Right atrium auricular region (tissue), 2 donors: ENCODE results near the gene TMEFF2. TPM values are rescaled to one million over a fixed set of nuclear protein-coding genes. Genes with fewer than 3 reads are reported as not detected.

Experiments used
- DNase-seq: peaks from one replicate; pipeline ENCODE4 v3.0.0-alpha.2; 2019; ENCODE audit warnings: low spot score
- H3K27ac ChIP-seq, 2 donors: fragments of 200-600 bp; sonication (generic); 1 replicate in 1 of 2; 2 replicates in 1 of 2; pipeline ENCODE4 v1.5.1; 2016 to 2019
- H3K27me3 ChIP-seq, 2 donors: fragments of 200-600 bp; sonication (generic); one replicate each; pipeline versions ENCODE4 v1.5.1 to v1.6.0; 2017 to 2019
- H3K36me3 ChIP-seq: fragments of 200-600 bp; sonication (generic); one replicate; pipeline ENCODE4 v1.5.1; 2016
- H3K4me1 ChIP-seq, 2 donors: fragments of 200-600 bp; sonication (generic); one replicate each; pipeline versions ENCODE4 v1.5.1 to v1.6.0; 2017 to 2019
- H3K4me3 ChIP-seq, 2 donors: fragments of 200-600 bp; sonication (generic); 1 replicate in 1 of 2; 2 replicates in 1 of 2; pipeline ENCODE4 v1.5.1; 2017 to 2019; ENCODE audit warnings: mild to moderate bottlenecking in 1 of 2, moderate library complexity in 1 of 2
- H3K9me3 ChIP-seq, 2 donors: fragments of 200-600 bp; sonication (generic); one replicate each; pipeline ENCODE4 v1.5.1; 2019
- total RNA-seq, 2 donors: library from RNA; depleted of rRNA; stranded (reverse); fragments of >200 nt; gene quantifications; one replicate each; pipeline ENCODE4 v1.1.0, GENCODE V29; 2016
- TF ChIP-seq, protein P1 (sequence below), 2 donors: fragments of 200-600 bp; sonication (generic); IDR thresholded peaks; one replicate each; pipeline ENCODE4 v1.5.1; 2019; ENCODE audit warnings: antibody characterized with exemption in 2 of 2

Gene TMEFF2
- total RNA-seq, 2 donors from 2014 or later: 0.56 TPM; not detected in 1

DNA sequence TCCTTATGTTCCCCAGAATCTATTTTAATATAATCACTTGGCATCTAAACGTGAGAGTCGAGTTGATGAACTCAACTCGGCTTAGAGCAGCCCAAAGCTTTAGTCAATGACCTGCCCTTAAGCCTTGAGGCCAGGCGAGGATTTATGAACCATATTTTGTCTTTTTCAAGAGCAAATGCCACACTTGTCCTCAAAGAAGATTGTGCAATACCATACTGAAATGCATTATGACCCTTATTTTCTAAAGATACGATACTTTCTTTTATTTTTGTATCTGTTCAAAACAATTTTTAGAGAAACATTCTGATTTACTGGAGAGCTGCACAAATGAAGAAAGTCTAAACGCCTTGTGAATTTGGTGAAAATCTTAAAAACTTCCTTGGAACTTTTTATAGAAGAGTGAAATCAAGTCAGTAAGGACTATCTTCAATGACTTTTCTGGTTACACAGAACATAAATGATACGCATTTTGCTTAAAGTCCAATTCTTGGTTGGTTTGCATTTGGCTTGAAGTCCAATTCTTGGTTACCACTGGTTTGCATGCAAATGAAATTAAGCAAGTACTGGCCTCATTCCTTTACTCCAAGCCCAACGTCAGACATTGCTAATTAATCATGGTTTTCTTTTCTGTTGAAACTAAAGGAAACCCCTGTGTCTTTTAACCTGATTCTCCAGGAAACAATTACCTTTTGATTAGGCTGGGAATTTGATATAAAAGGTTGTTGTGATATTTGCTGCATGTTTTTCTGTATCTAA lies 242.0 kb downstream of the TMEFF2 start:
- no peak for DNase-seq
- TF ChIP-seq, protein P1, sequence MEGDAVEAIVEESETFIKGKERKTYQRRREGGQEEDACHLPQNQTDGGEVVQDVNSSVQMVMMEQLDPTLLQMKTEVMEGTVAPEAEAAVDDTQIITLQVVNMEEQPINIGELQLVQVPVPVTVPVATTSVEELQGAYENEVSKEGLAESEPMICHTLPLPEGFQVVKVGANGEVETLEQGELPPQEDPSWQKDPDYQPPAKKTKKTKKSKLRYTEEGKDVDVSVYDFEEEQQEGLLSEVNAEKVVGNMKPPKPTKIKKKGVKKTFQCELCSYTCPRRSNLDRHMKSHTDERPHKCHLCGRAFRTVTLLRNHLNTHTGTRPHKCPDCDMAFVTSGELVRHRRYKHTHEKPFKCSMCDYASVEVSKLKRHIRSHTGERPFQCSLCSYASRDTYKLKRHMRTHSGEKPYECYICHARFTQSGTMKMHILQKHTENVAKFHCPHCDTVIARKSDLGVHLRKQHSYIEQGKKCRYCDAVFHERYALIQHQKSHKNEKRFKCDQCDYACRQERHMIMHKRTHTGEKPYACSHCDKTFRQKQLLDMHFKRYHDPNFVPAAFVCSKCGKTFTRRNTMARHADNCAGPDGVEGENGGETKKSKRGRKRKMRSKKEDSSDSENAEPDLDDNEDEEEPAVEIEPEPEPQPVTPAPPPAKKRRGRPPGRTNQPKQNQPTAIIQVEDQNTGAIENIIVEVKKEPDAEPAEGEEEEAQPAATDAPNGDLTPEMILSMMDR (IDR thresholded peaks at IDR 0.05): no peak
- Histone ChIP-seq H3K4me1 (no peaks in the 10 kb centered on the region), H3K36me3 (no peaks in the 10 kb centered on the region), H3K9me3 (no peaks in the 10 kb centered on the region), H3K27me3 (no peaks in the 10 kb centered on the region), H3K27ac (no peak overlapping the region), H3K4me3 (no peak overlapping the region)

DNA sequence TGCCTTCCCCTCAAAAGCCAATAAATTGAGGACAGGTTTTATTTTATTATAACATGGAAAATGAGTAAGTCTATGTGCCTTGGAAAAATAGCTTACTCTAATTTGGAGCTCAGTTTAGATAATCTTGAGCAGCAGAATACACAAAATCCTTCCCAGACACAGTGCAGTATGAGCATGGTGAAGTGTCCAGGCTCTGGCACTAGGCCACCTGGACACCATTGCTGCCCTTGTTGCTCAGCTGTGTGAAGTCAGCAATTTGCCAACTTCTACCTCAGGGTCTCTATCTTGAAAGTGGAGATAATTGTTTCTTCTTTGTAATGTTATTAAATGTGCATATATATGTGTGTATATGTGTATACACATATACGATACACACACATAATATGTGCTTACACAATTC lies 242.9 kb downstream of the TMEFF2 start:
- TF ChIP-seq, protein P1 (IDR thresholded peaks at IDR 0.05): no peak
- no peaks in the 10 kb centered on the region for H3K9me3 ChIP-seq
- no peaks in the 10 kb centered on the region for H3K4me1 ChIP-seq
- no peak for DNase-seq
- H3K27me3 ChIP-seq: no peaks in the 10 kb centered on the region
- no peak overlapping the region for H3K27ac ChIP-seq
- no peak overlapping the region for H3K4me3 ChIP-seq
- H3K36me3 ChIP-seq: no peaks in the 10 kb centered on the region

DNA sequence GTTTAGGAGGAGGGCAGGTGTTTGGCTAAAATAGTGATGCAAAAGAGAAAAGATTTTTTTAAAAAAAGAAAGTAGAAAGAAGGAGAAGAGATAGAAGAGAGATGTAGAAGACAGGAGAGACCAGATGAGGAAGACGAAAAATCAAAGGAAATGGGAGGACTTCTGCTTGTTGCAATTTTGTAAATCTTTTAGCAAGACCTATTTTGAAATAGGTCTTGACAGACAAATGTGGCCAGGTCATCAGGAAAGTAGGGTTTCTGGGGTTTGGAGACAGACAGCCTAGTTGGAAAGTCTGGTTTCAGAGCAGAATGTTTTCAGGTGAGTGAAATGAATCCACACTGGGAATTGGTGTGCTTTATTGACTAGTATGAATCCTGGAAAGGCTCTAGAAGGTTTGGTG lies 243.4 kb downstream of the TMEFF2 start:
- Histone ChIP-seq H3K27ac (no peak overlapping the region), H3K9me3 (no peaks in the 10 kb centered on the region), H3K27me3 (no peaks in the 10 kb centered on the region), H3K36me3 (no peaks in the 10 kb centered on the region), H3K4me1 (no peaks in the 10 kb centered on the region), H3K4me3 (no peak overlapping the region)
- no peak for DNase-seq
- TF ChIP-seq, protein P1 (IDR thresholded peaks at IDR 0.05): no peak

DNA sequence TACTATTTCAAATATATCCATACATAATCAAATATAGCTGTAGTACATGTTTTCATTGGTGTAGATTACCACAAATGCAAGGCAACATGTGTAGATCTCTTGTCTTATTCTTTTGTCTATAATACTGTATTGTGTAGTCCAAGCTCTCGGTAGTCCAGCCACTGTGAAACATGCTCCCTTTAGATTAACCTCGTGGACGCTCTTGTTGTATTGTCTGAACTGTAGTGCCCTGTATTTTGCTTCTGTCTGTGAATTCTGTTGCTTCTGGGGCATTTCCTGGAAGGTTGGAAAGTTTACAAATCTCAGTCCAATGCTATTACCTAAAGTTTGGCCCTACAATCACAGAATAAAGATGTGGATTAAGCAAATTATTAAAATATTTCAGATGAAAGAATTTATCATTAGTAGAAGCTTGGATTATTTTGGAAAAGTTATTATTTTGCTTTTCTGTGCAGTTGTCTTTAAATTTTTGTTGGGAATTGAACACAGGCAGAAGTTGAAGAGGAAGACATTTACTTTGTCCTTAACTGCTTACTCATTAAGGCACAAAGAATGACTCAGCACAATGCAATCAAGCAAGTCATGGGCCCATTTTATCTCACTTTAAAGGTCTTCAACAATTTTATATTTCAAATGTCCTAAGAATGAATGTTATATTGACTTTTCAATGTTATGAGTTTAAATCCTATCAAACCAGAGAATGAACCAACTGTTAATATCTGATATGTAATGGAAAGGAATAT lies 244.4 kb downstream of the TMEFF2 start:
- Histone ChIP-seq H3K27me3 (no peaks in the 10 kb centered on the region), H3K36me3 (no peaks in the 10 kb centered on the region), H3K4me3 (no peak overlapping the region), H3K27ac (no peak overlapping the region), H3K9me3 (no peaks in the 10 kb centered on the region), H3K4me1 (no peaks in the 10 kb centered on the region)
- TF ChIP-seq, protein P1 (IDR thresholded peaks at IDR 0.05): no peak
- DNase-seq: no peak

DNA sequence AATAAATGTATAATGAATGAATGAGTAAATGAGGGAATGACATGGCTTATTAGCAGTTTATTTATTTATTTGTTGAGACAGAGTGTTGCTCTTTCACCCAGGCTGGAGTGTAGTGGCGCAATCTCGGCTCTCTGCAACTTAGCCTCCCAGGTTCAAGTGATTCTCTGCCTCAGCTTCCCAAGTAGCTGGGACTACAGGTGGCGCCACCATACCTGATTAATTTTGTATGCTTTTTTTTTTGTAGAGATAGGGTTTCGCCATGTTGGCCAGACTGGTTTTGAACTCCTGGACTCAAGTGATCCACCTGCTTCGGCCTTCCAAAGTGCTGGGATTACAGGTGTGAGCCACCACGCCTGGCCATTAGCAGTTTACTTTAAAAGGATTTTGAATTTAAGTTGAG lies 247.5 kb downstream of the TMEFF2 start:
- Histone ChIP-seq H3K4me3 (no peak overlapping the region), H3K27ac (no peak overlapping the region), H3K36me3 (no peaks in the 10 kb centered on the region), H3K27me3 (no peaks in the 10 kb centered on the region), H3K9me3 (no peaks in the 10 kb centered on the region), H3K4me1 (peaks cover 0 to 7% of the 10 kb centered on the region in 2 donors)
- TF ChIP-seq, protein P1 (IDR thresholded peaks at IDR 0.05): no peak
- no peak for DNase-seq
